Mucosa of descending colon (tissue), 3 donors: Measurements from ENCODE around the gene WASHC2A. TPM values are rescaled to one million over a fixed set of nuclear protein-coding genes. Genes with fewer than 3 reads are reported as not detected.
"Not testable (repeated sequence)": the region's sequence is repeated elsewhere in the genome, so short reads cannot be mapped to it uniquely, and the experiment has no call there.

ENCODE experiments used
- ATAC-seq: fragments of 200-7000 bp; cut with Tn5 transposase; one replicate; pipeline ENCODE4 v1.9.1; 2020; ENCODE audit warnings: mild to moderate bottlenecking, moderate library complexity
- DNase-seq, 3 donors: peaks; one replicate each; pipeline ENCODE4 v3.0.0-alpha.2; 2020
- H3K36me3 ChIP-seq: fragments of 200-600 bp; one replicate; pipeline ENCODE4 v1.8.0; 2021; ENCODE audit warnings: low read depth, mild to moderate bottlenecking
- H3K4me1 ChIP-seq: fragments of 200-600 bp; one replicate; pipeline ENCODE4 v1.8.0; 2021; ENCODE audit warnings: low read depth, mild to moderate bottlenecking
- H3K4me3 ChIP-seq: fragments of 200-600 bp; one replicate; pipeline ENCODE4 v1.8.0; 2021; ENCODE audit warnings: mild to moderate bottlenecking
- H3K9me3 ChIP-seq: fragments of 200-600 bp; one replicate; pipeline ENCODE4 v1.8.0; 2021; ENCODE audit warnings: mild to moderate bottlenecking
- CTCF ChIP-seq: fragments of 200-600 bp; IDR thresholded peaks from one replicate; pipeline ENCODE4 v1.8.0; 2022; ENCODE audit warnings: antibody characterized with exemption, mild to moderate bottlenecking
- intact Hi-C, 2 donors: fragments of 100-400 bp; cut with DNase I in 1 of 2; cut with micrococcal nuclease in 1 of 2; formaldehyde crosslinking; loops; one replicate each; pipeline versions ENCODE4 v1.11.0 to v1.11.1; 2022; cut with DNase I, micrococcal nuclease
- long read RNA-seq, 2 donors: library from polyadenylated mRNA; unstranded; transcript quantifications; one replicate each; pipeline ENCODE4 v2.0.0, GENCODE V29; 2019 to 2021
- total RNA-seq, 3 donors: library from RNA; stranded (reverse); fragmentation: NEBNext Ultra II Directional in 2 of 3; extraction: Animal tissue kit (Norgen Biotek cat#: 25700) in 2 of 3; gene quantifications; one replicate each; pipeline versions ENCODE4 v1.2.1 to v1.2.4, GENCODE V29; 2021 to 2023
- donor health status: DM: no; HTN: no; CAD: no; lungs with moderate emphysema.
- donor health status: DM: no; HTN: no; CAD: no.
- donor health status: DM: no; HTN: yes; CAD: no.

The WASHC2A gene
- 10 to 100 TPM; 54.0 to 79.3 (median 62.7) TPM for total RNA-seq
- long read RNA-seq, donor 1, full-length matches to known transcripts: 50 of 88 reads
- long read RNA-seq, donor 1, partial matches to known transcripts: 16 of 88 reads
- long read RNA-seq, donor 1, other reads (novel, unspliced or antisense): 22 of 88 reads
- long read RNA-seq, donor 2, full-length matches to known transcripts: 1 of 29 reads
- long read RNA-seq, donor 2, partial matches to known transcripts: 20 of 29 reads
- long read RNA-seq, donor 2, other reads (novel, unspliced or antisense): 8 of 29 reads

GRCh38 chr10:50067546-50068351, at the start of gene WASHC2A:
Gene WASHC2A, plus strand, starts transcription at chr10:50067954. Its CDS starts 52 bp downstream, at chr10:50068006.
- DNase-seq: peak; percentile 90 to 96 (median 94)
- ATAC-seq: peak; percentile 97
- H3K36me3 ChIP-seq, H3K9me3 ChIP-seq, H3K4me1 ChIP-seq, intact Hi-C loops: not testable (repeated sequence)
- H3K4me3 ChIP-seq: peak within 1 kb of the TSS; percentile 65

GRCh38 chr10:50019279-50019678, 48.5 kb upstream of the WASHC2A start:
- H3K4me1 ChIP-seq, H3K9me3 ChIP-seq, DNase-seq, intact Hi-C loops, H3K36me3 ChIP-seq, ATAC-seq, H3K4me3 ChIP-seq: not testable (repeated sequence)

GRCh38 chr10:50020451-50021024, 47.2 kb upstream of the WASHC2A start:
- H3K4me3 ChIP-seq, DNase-seq, ATAC-seq, intact Hi-C loops, H3K36me3 ChIP-seq, H3K4me1 ChIP-seq, H3K9me3 ChIP-seq: not testable (repeated sequence)

- no peaks in the 10 kb centered on the region for H3K9me3 ChIP-seq
- TF ChIP-seq CTCF: no peak
- H3K4me1 ChIP-seq: no peaks in the 10 kb centered on the region
- DNase-seq (no peak), ATAC-seq (no peak)
- no peaks in the 10 kb centered on the region for H3K36me3 ChIP-seq
- intact Hi-C loops: no loop called here
- H3K4me3 ChIP-seq: no peak overlapping the region
Measured at GRCh38 chr10:50021646-50022045, 46.1 kb upstream of the WASHC2A start.

GRCh38 chr10:50024716-50025383, 42.9 kb upstream of the WASHC2A start:
- DNase-seq: not testable (repeated sequence)

GRCh38 chr10:50025627-50026026, 42.1 kb upstream of the WASHC2A start:
- TF ChIP-seq CTCF: no peak
- H3K4me3 ChIP-seq: no peak overlapping the region
- no peaks in the 10 kb centered on the region for H3K36me3 ChIP-seq
- H3K9me3 ChIP-seq: no peaks in the 10 kb centered on the region
- ATAC-seq (no peak), DNase-seq (no peak)
- intact Hi-C loops: no loop called here
- H3K4me1 ChIP-seq: no peaks in the 10 kb centered on the region

More at GRCh38 chr10:50024716-50025383, 42.9 kb upstream of the WASHC2A start:
- H3K4me3 ChIP-seq, intact Hi-C loops, H3K9me3 ChIP-seq, H3K4me1 ChIP-seq, H3K36me3 ChIP-seq, ATAC-seq: not testable (repeated sequence)

- no peaks in the 10 kb centered on the region for H3K36me3 ChIP-seq
- TF ChIP-seq CTCF: no peak
- no peak overlapping the region for H3K4me3 ChIP-seq
- ATAC-seq (no peak), DNase-seq (no peak)
- no peaks in the 10 kb centered on the region for H3K9me3 ChIP-seq
- H3K4me1 ChIP-seq: no peaks in the 10 kb centered on the region
- intact Hi-C loops: no loop called here
Measured at GRCh38 chr10:50027195-50027594, 40.6 kb upstream of the WASHC2A start.
